Mesenchymal stem cell (in vitro differentiated cells and primary cell): ENCODE measurements around the gene PEX5L.

Experiments
- DNase-seq: peaks from one replicate; pipeline ENCODE4 v3.0.0-alpha.2; 2013
- H2AFZ ChIP-seq: one replicate; pipeline ENCODE4 v1.6.1; 2013; ENCODE audit warnings: low read depth, mild to moderate bottlenecking, control low read depth, inconsistent platforms, low read length, moderate library complexity
- H2AK5ac ChIP-seq: 2 replicates; pipeline ENCODE4 v1.6.1; 2013; ENCODE audit warnings: low read length, moderate library complexity, mild to moderate bottlenecking, inconsistent platforms; ENCODE audit not compliant: severe bottlenecking
- H2BK120ac ChIP-seq: one replicate; pipeline ENCODE4 v1.6.1; 2013; ENCODE audit warnings: low read depth, mild to moderate bottlenecking, inconsistent platforms, low read length, moderate library complexity
- H2BK12ac ChIP-seq, 2 experiments: one replicate each; pipeline ENCODE4 v1.6.1; 2013; ENCODE audit warnings: inconsistent platforms in 2 of 2, low read length in 2 of 2, mild to moderate bottlenecking in 2 of 2, moderate library complexity in 2 of 2, control low read depth in 1 of 2
- H2BK15ac ChIP-seq: one replicate; pipeline ENCODE4 v1.6.1; 2013; ENCODE audit warnings: mild to moderate bottlenecking, low read depth, inconsistent platforms; ENCODE audit not compliant: poor library complexity, severe bottlenecking
- H2BK5ac ChIP-seq: 2 replicates; pipeline ENCODE4 v1.6.1; 2013; ENCODE audit warnings: low read depth, mild to moderate bottlenecking, low read length, control low read depth, inconsistent platforms; ENCODE audit not compliant: poor library complexity, severe bottlenecking
- H3K14ac ChIP-seq, 2 experiments: one replicate each; pipeline ENCODE4 v1.6.1; 2013; ENCODE audit warnings: inconsistent platforms in 2 of 2, low read length in 2 of 2, control low read depth in 1 of 2, mild to moderate bottlenecking in 1 of 2, moderate library complexity in 1 of 2
- H3K18ac ChIP-seq, 2 experiments: one replicate each; pipeline ENCODE4 v1.6.1; 2013; ENCODE audit warnings: inconsistent platforms in 2 of 2, low read length in 2 of 2, control low read depth in 1 of 2, low read depth in 1 of 2, mild to moderate bottlenecking in 1 of 2
- H3K23ac ChIP-seq, 2 experiments: one replicate each; pipeline ENCODE4 v1.6.1; 2013; ENCODE audit warnings: inconsistent platforms in 2 of 2, low read length in 2 of 2, mild to moderate bottlenecking in 2 of 2, moderate library complexity in 2 of 2, control low read depth in 1 of 2
- H3K27ac ChIP-seq: 2 replicates; pipeline ENCODE4 v1.5.1; 2013; ENCODE audit warnings: mild to moderate bottlenecking, moderate library complexity, low read length, control low read depth, inconsistent platforms; ENCODE audit not compliant: poor library complexity, severe bottlenecking
- H3K27me3 ChIP-seq, 2 experiments: 2 replicates each; pipeline versions ENCODE4 v1.6.1 to v1.7.0; 2013; ENCODE audit warnings: low read length in 2 of 2, mild to moderate bottlenecking in 2 of 2, moderate library complexity in 2 of 2, control low read depth in 1 of 2, inconsistent platforms in 1 of 2; ENCODE audit not compliant: control insufficient read depth in 1 of 2, insufficient read depth in 1 of 2
- H3K36me3 ChIP-seq, 2 experiments: 2 replicates each; pipeline versions ENCODE4 v1.6.1 to v1.7.0; 2013; ENCODE audit warnings: low read length in 2 of 2, control low read depth in 1 of 2, inconsistent platforms in 1 of 2, low read depth in 1 of 2, mild to moderate bottlenecking in 1 of 2; ENCODE audit not compliant: insufficient read depth in 2 of 2, control insufficient read depth in 1 of 2
- H3K4ac ChIP-seq, 2 experiments: one replicate each; pipeline ENCODE4 v1.6.1; 2013; ENCODE audit warnings: inconsistent platforms in 2 of 2, low read length in 2 of 2, mild to moderate bottlenecking in 2 of 2, moderate library complexity in 2 of 2, control low read depth in 1 of 2, low read depth in 1 of 2
- H3K4me1 ChIP-seq: 2 replicates; pipeline ENCODE4 v1.6.1; 2013; ENCODE audit warnings: low read depth, low read length, control low read depth; ENCODE audit not compliant: control insufficient read depth, insufficient read depth
- H3K4me2 ChIP-seq: 2 replicates; pipeline ENCODE4 v1.6.1; 2013; ENCODE audit warnings: low read length, mild to moderate bottlenecking, inconsistent platforms; ENCODE audit not compliant: poor library complexity, severe bottlenecking
- H3K4me3 ChIP-seq, 2 experiments: 2 replicates each; pipeline versions ENCODE4 v1.5.1 to v1.7.0; 2013; ENCODE audit warnings: low read length in 2 of 2, mild to moderate bottlenecking in 2 of 2, control low read depth in 1 of 2, low read depth in 1 of 2; ENCODE audit not compliant: insufficient read depth in 1 of 2
- H3K79me1 ChIP-seq: replicated peaks from 2 replicates; pipeline ENCODE4 v1.6.1; 2013; ENCODE audit warnings: mild to moderate bottlenecking, control low read depth, low read length, inconsistent platforms; ENCODE audit not compliant: poor library complexity, severe bottlenecking
- H3K9ac ChIP-seq: 2 replicates; pipeline ENCODE4 v1.7.0; 2013; ENCODE audit warnings: mild to moderate bottlenecking, low read length, moderate library complexity
- H3K9me3 ChIP-seq: 2 replicates; pipeline ENCODE4 v1.7.0; 2013; ENCODE audit warnings: mild to moderate bottlenecking, low read length; ENCODE audit not compliant: control insufficient read depth
- H4K8ac ChIP-seq: one replicate; pipeline ENCODE4 v1.6.1; 2013; ENCODE audit warnings: inconsistent platforms, mild to moderate bottlenecking, low read length, moderate library complexity
- H4K91ac ChIP-seq: one replicate; pipeline ENCODE4 v1.6.1; 2013; ENCODE audit warnings: mild to moderate bottlenecking, low read length, inconsistent platforms
- WGBS: methylation state at CpG from one replicate; pipeline ENCODE4 v1.1.7; 2013; ENCODE audit warnings: mixed read lengths; 5-methylcytosine and 5-hydroxymethylcytosine counted together

Gene PEX5L

DNA sequence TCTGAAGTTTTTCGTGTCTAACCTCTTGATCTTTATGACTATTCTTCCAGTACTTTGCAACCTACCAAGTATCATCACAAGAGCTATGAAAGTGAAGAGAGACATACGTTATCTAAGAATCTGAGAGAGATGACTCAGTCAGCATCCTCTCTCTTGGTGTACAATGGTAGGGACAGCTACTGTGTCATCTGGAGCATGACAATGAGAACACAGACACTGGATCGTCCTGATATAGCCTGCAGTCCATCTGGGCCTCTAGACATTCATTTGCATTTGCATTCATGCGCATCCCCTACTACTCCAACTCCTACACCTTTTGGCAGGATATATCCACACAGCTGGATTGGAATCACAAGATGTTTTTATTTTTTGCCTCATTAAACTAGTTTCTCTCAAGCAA is 115.2 kb downstream of the PEX5L start:
- no peak for DNase-seq
- no peak overlapping the region for H3K4me3 ChIP-seq
- no peak overlapping the region for H4K8ac ChIP-seq
- H3K4me1 ChIP-seq = no peaks in the 10 kb centered on the region
- no peak overlapping the region for H3K4ac ChIP-seq
- H3K18ac ChIP-seq = no peak overlapping the region
- no peak overlapping the region for H2BK12ac ChIP-seq
- no peaks in the 10 kb centered on the region for H3K36me3 ChIP-seq
- no peak overlapping the region for H3K4me2 ChIP-seq
- no peak overlapping the region for H3K9ac ChIP-seq
- H2BK120ac ChIP-seq = no peak overlapping the region
- no peaks in the 10 kb centered on the region for H3K9me3 ChIP-seq
- H3K27me3 ChIP-seq = peaks cover 0 to 5% of the 10 kb centered on the region in 2 experiments
- no peak overlapping the region for H2AFZ ChIP-seq
- H3K79me1 ChIP-seq = no peaks in the 10 kb centered on the region
- H4K91ac ChIP-seq = no peak overlapping the region
- H3K27ac ChIP-seq = no peak overlapping the region
- no peak overlapping the region for H3K14ac ChIP-seq
- H3K23ac ChIP-seq = no peak overlapping the region
- no peak overlapping the region for H2BK15ac ChIP-seq
- no peak overlapping the region for H2BK5ac ChIP-seq
- no peak overlapping the region for H2AK5ac ChIP-seq
- 61% methylated on average over 4 of the region's 4 CpGs for WGBS

DNA sequence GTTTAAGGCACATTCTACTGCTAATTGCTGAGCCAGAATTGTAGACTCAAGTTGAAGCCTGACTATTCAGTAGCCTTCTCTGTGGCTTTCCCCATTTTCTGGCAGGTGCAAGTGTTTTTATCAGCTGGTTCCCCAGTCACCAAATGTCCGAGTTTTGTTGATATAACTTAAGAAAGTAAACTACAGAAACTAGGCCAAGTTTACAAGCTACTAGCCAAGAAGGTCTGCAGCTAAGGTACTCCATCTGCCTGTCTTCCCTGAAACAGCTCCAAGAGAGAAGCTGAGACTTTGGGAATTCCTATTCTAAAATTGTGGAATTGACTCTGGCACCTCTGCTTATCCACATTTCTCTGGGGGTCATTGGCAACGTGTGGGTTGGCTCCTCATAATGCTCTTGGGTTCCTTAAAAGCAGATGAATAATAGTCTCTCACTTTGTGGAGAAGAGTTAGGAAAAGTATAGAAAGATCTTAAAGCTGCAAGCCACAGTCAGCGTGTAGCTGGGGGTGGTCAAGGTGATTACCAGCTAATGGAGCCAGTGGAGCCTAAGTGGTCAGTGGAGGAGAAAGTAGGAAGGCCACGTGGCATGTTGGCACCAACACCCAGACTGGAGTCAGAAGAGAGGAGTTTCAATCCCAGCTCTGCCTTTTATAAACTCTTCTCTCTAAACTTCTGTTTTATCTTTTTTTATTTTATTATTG is 128.8 kb downstream of the PEX5L start:
- H2AFZ ChIP-seq = no peak overlapping the region
- H2BK12ac ChIP-seq = no peak overlapping the region
- WGBS = 67% methylated on average over 3 of the region's 4 CpGs

DNA sequence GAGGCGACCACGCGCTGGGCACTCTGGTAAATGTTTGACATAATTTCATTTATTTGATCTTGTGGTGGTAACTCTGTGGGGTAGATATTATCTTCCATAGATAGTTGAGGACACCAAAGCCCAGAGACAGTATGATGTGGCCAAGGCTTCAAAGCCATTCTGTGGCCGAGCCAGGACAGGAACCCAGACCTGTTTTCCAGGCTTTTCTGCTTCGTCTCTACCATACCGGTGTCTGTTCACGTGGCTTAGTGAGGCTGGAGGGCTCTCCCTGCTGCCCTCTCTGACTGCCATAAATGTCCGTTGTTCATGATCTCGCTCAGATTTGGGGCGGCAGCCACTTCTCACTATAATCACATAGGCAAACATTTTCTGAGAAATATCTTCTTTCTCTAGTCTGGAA is 134.7 kb downstream of the PEX5L start:
- Histone ChIP-seq H3K36me3 (no peaks in the 10 kb centered on the region), H3K4me3 (no peak overlapping the region), H3K4me2 (no peak overlapping the region), H3K9ac (no peak overlapping the region), H3K27me3 (no peaks in the 10 kb centered on the region), H3K18ac (no peak overlapping the region), H2BK15ac (no peak overlapping the region), H3K27ac (no peak overlapping the region), H3K4ac (no peak overlapping the region), H2BK120ac (no peak overlapping the region), H4K91ac (no peak overlapping the region), H2AFZ (no peak overlapping the region), H3K4me1 (no peaks in the 10 kb centered on the region), H2AK5ac (no peak overlapping the region), H2BK12ac (no peak overlapping the region), H2BK5ac (no peak overlapping the region), H3K23ac (no peak overlapping the region), H3K9me3 (no peaks in the 10 kb centered on the region), H4K8ac (no peak overlapping the region), H3K14ac (no peak overlapping the region), H3K79me1 (no peaks in the 10 kb centered on the region)
- WGBS = 80% methylated on average over 10 of the region's 10 CpGs
- no peak for DNase-seq

More for the DNA sequence above, 128.8 kb downstream of the PEX5L start:
- Histone ChIP-seq H3K27me3 (no peaks in the 10 kb centered on the region), H3K23ac (no peak overlapping the region), H3K79me1 (no peaks in the 10 kb centered on the region), H2BK15ac (no peak overlapping the region), H4K91ac (no peak overlapping the region), H3K18ac (no peak overlapping the region), H2BK5ac (no peak overlapping the region), H3K4me2 (no peak overlapping the region), H2AK5ac (no peak overlapping the region), H3K14ac (no peak overlapping the region), H3K4me3 (no peak overlapping the region), H3K27ac (no peak overlapping the region), H3K36me3 (no peaks in the 10 kb centered on the region), H4K8ac (no peak overlapping the region), H3K4ac (no peak overlapping the region), H2BK120ac (no peak overlapping the region), H3K9ac (no peak overlapping the region), H3K9me3 (no peaks in the 10 kb centered on the region), H3K4me1 (no peaks in the 10 kb centered on the region)
- DNase-seq = no peak

DNA sequence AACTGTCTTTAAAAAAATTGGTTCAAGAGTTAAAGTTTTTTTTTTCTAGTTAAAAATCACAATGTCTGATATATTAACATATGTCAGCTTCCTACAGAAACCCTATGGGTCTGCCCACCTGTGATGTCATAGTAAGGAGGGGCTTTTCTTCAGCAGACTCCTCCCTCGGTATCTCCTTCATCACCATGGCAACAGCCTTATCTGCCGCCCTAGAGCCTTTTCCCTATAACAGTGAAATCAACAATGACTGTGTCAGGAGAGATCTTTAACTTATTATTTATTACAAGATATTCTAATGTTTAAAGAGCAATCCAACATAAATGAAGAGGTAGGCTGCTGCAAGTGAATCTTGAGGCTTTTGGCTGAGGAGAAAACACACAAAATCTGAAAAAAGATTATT is 138.7 kb downstream of the PEX5L start:
- no peak overlapping the region for H4K8ac ChIP-seq
- H3K23ac ChIP-seq = no peak overlapping the region
- no peaks in the 10 kb centered on the region for H3K4me1 ChIP-seq
- no CpG with 5 or more reads among the region's 2 CpGs for WGBS
- no peak overlapping the region for H3K18ac ChIP-seq
- no peak overlapping the region for H2BK15ac ChIP-seq
- no peak overlapping the region for H3K14ac ChIP-seq
- no peaks in the 10 kb centered on the region for H3K27me3 ChIP-seq
- no peak overlapping the region for H4K91ac ChIP-seq
- no peaks in the 10 kb centered on the region for H3K36me3 ChIP-seq
- peak; percentile 64 for DNase-seq
- H2AFZ ChIP-seq = no peak overlapping the region
- no peaks in the 10 kb centered on the region for H3K79me1 ChIP-seq
- no peaks in the 10 kb centered on the region for H3K9me3 ChIP-seq
- H2AK5ac ChIP-seq = no peak overlapping the region
- H2BK12ac ChIP-seq = no peak overlapping the region
- no peak overlapping the region for H3K9ac ChIP-seq
- no peak overlapping the region for H3K4me3 ChIP-seq
- H3K4ac ChIP-seq = no peak overlapping the region
- no peak overlapping the region for H2BK120ac ChIP-seq
- H3K27ac ChIP-seq = no peak overlapping the region
- H3K4me2 ChIP-seq = no peak overlapping the region
- no peak overlapping the region for H2BK5ac ChIP-seq
